ENCODE measurements around the gene FIGNL2. TPM values are rescaled to one million over a fixed set of nuclear protein-coding genes. Genes with fewer than 3 reads are reported as not detected.

FIGNL2 gene
- total and polyA plus RNA-seq, 2 donors (not counting 1 experiment from before 2014, with no cell fraction given): 0.07 to 0.17 TPM

DNA sequence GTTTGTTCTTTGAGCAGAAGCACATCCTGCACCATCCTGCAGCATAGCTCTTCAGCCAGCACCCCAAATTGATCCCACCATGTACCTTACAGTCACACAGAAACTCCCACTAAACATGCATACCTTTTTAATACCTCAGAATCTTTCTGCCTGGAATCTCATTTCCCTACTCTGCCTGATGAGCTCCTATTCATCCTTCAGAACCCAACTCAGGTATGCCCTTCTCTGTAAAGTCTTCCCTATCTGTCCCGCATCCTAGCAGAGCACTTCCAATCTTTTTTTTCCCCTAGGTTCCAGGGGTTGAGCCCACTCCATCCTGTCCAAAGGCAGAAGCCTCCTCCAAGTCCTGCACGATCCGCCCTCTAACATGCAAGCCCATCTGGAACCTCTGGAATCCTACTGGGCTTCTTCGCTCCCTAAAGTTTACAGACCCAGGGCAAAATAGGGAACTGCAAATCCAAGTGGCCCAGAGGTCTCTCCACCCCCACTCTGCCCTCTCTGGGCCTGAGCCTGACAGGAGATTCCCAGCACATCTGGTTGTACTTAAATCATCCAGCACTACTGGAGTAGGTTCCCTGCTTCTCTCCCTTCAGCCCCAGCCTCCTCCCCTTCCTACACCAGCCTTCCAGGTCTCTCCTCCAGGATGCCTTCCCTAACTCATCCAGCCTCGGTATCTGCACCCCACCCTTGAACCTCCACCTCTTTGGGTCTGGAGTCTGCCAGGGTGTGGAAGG lies 4.1 kb upstream of the FIGNL2 start:
- Histone ChIP-seq H3K36me3 (ENCODE audit: control insufficient read depth, insufficient read depth, low read length) (no peaks in the 10 kb centered on the region), H3K4me3 (replicated peaks in 1 of 4; ENCODE audit: control extremely low read depth in 1 of 4, insufficient read depth in 1 of 4, low read depth in 3 of 4, low read length in 4 of 4) (no peak overlapping the region), H3K4me2 (ENCODE audit: extremely low read depth, insufficient read depth, low read length) (no peak overlapping the region), H3K4me1 (ENCODE audit: control insufficient read depth, extremely low read depth, insufficient read depth, low read length) (peaks cover 2% of the 10 kb centered on the region), H3K9ac (ENCODE audit: insufficient read depth, low read length) (no peak overlapping the region), H3K27ac (ENCODE audit: insufficient read depth, low read length) (no peak overlapping the region), H3K9me3 (ENCODE audit: control insufficient read depth, insufficient read depth, low read depth, low read length) (no peaks in the 10 kb centered on the region), H4K20me1 (ENCODE audit: control insufficient read depth, extremely low read depth, insufficient read depth, low read length) (no peaks in the 10 kb centered on the region), H2AFZ (ENCODE audit: low read length) (no peak overlapping the region), H3K27me3 (ENCODE audit: control insufficient read depth, insufficient read depth, low read length) (peaks cover 25% of the 10 kb centered on the region), H3K79me2 (ENCODE audit: control insufficient read depth, insufficient read depth, low read length) (no peaks in the 10 kb centered on the region)
- TF ChIP-seq, protein P1, sequence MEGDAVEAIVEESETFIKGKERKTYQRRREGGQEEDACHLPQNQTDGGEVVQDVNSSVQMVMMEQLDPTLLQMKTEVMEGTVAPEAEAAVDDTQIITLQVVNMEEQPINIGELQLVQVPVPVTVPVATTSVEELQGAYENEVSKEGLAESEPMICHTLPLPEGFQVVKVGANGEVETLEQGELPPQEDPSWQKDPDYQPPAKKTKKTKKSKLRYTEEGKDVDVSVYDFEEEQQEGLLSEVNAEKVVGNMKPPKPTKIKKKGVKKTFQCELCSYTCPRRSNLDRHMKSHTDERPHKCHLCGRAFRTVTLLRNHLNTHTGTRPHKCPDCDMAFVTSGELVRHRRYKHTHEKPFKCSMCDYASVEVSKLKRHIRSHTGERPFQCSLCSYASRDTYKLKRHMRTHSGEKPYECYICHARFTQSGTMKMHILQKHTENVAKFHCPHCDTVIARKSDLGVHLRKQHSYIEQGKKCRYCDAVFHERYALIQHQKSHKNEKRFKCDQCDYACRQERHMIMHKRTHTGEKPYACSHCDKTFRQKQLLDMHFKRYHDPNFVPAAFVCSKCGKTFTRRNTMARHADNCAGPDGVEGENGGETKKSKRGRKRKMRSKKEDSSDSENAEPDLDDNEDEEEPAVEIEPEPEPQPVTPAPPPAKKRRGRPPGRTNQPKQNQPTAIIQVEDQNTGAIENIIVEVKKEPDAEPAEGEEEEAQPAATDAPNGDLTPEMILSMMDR (conservative IDR thresholded peaks at IDR 0.05 in 1 of 2, IDR thresholded peaks at IDR 0.05 in 1 of 2; ENCODE audit: low read depth in 1 of 2, low read length in 2 of 2): no peak
- TF ChIP-seq EZH2 (IDR thresholded peaks at IDR 0.05; ENCODE audit: low read length, missing control alignments): no peak
- DNase-seq (ENCODE audit: low read depth in 2 of 2): no peak

DNA sequence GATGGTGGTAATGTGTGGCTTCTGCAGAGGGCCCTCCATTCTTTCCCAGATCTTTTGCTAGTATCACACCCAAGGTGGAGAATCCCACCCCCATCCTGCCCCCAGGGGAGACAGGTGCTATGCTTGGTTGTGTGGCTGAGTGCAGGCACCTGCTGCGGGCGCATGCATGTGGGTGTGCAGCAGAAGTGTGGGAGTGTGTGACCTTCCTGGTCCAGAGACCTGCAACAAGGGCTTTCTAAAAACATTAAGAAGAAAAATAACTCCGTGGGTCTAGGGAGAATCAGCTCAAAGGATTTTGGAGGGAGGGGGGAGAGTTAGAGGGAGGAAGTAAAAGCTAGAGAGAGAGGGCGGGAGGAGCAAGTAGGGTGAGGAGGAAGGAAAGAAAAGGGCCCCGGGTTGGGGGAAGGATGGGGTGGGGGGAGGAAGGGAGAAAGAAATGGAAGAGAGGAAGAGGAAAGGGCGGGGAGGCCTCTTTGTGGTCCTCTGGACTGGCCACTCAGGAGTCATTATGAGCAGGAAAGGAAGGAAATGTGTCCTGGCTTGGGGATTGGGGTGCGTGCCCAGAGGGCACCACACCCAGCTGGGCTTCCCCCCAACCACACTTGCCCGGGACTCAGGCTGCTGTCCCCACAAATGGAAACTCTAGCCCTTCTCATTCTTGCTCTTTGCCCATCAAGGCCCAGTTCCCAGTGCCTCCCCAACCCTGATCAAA lies 3.1 kb upstream of the FIGNL2 start:
- Histone ChIP-seq H3K4me2 (ENCODE audit: extremely low read depth, insufficient read depth, low read length) (no peak overlapping the region), H3K4me3 (replicated peaks in 1 of 4; ENCODE audit: control extremely low read depth in 1 of 4, insufficient read depth in 1 of 4, low read depth in 3 of 4, low read length in 4 of 4) (no peak overlapping the region), H3K9ac (ENCODE audit: insufficient read depth, low read length) (no peak overlapping the region), H3K9me3 (ENCODE audit: control insufficient read depth, insufficient read depth, low read depth, low read length) (no peaks in the 10 kb centered on the region), H3K4me1 (ENCODE audit: control insufficient read depth, extremely low read depth, insufficient read depth, low read length) (peaks cover 2% of the 10 kb centered on the region), H3K27ac (ENCODE audit: insufficient read depth, low read length) (no peak overlapping the region), H3K79me2 (ENCODE audit: control insufficient read depth, insufficient read depth, low read length) (no peaks in the 10 kb centered on the region), H3K36me3 (ENCODE audit: control insufficient read depth, insufficient read depth, low read length) (no peaks in the 10 kb centered on the region), H4K20me1 (ENCODE audit: control insufficient read depth, extremely low read depth, insufficient read depth, low read length) (no peaks in the 10 kb centered on the region), H3K27me3 (ENCODE audit: control insufficient read depth, insufficient read depth, low read length) (peaks cover 28% of the 10 kb centered on the region), H2AFZ (ENCODE audit: low read length) (no peak overlapping the region)
- no peak for DNase-seq (ENCODE audit: low read depth in 2 of 2)
- TF ChIP-seq, protein P1 (conservative IDR thresholded peaks at IDR 0.05 in 1 of 2, IDR thresholded peaks at IDR 0.05 in 1 of 2; ENCODE audit: low read depth in 1 of 2, low read length in 2 of 2): no peak
- no peak for TF ChIP-seq EZH2 (IDR thresholded peaks at IDR 0.05; ENCODE audit: low read length, missing control alignments)

DNA sequence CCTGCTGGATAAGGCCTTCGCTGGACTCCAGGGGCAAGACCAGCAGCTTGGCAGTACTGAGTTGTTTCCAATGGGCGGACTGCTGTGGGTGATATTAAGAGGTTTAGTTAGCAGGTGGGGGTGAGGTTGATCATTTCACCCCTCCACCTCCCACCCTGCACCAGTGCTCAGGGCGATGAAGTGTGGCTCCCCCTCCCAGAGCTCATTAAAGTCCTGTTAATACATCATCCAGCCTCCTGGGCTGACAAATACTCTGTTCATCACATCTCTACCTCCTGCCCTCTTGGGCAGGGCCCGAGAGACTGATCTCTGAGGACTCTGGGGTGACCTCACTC lies 2.4 kb upstream of the FIGNL2 start:
- Histone ChIP-seq H3K79me2 (ENCODE audit: control insufficient read depth, insufficient read depth, low read length) (no peaks in the 10 kb centered on the region), H3K4me1 (ENCODE audit: control insufficient read depth, extremely low read depth, insufficient read depth, low read length) (no peaks in the 10 kb centered on the region), H3K27me3 (ENCODE audit: control insufficient read depth, insufficient read depth, low read length) (peaks cover 34% of the 10 kb centered on the region), H4K20me1 (ENCODE audit: control insufficient read depth, extremely low read depth, insufficient read depth, low read length) (no peaks in the 10 kb centered on the region), H3K4me3 (replicated peaks in 1 of 4; ENCODE audit: control extremely low read depth in 1 of 4, insufficient read depth in 1 of 4, low read depth in 3 of 4, low read length in 4 of 4) (no peak overlapping the region), H3K36me3 (ENCODE audit: control insufficient read depth, insufficient read depth, low read length) (no peaks in the 10 kb centered on the region), H3K4me2 (ENCODE audit: extremely low read depth, insufficient read depth, low read length) (no peak overlapping the region), H3K27ac (ENCODE audit: insufficient read depth, low read length) (no peak overlapping the region), H3K9ac (ENCODE audit: insufficient read depth, low read length) (no peak overlapping the region), H3K9me3 (ENCODE audit: control insufficient read depth, insufficient read depth, low read depth, low read length) (no peaks in the 10 kb centered on the region), H2AFZ (ENCODE audit: low read length) (no peak overlapping the region)
- no peak for DNase-seq (ENCODE audit: low read depth in 2 of 2)
- no peak for TF ChIP-seq EZH2 (IDR thresholded peaks at IDR 0.05; ENCODE audit: low read length, missing control alignments)
- TF ChIP-seq, protein P1 (conservative IDR thresholded peaks at IDR 0.05 in 1 of 2, IDR thresholded peaks at IDR 0.05 in 1 of 2; ENCODE audit: low read depth in 1 of 2, low read length in 2 of 2): no peak
